Naive thymus-derived CD4-positive, alpha-beta T cell (primary cell): Measurements from ENCODE around the gene MRPL41. TPM values are rescaled to one million over a fixed set of nuclear protein-coding genes. Genes with fewer than 3 reads are reported as not detected.
A peak's percentile ranks its signal among the peaks of the same experiment; 100 is the strongest.
"Not testable (repeated sequence)": the region's sequence is repeated elsewhere in the genome, so short reads cannot be mapped to it uniquely, and the experiment has no call there.

Experiments used
- ATAC-seq: fragments of 150-1000 bp; cut with Tn5 transposase; 2 replicates; pipeline ENCODE4 v1.10.0; 2021; ENCODE audit warnings: mild to moderate bottlenecking, moderate library complexity
- CTCF ChIA-PET: fragments of 350-600 bp; sonication (Branson Sonifier 250); formaldehyde crosslinking; loops from one replicate; lab custom pipeline; 2021; ENCODE audit warnings: antibody characterized with exemption; lab: Charles Lee
- POLR2A ChIA-PET: fragments of 350-600 bp; sonication (Branson Sonifier 250); formaldehyde crosslinking; loops from one replicate; lab custom pipeline; 2021; ENCODE audit warnings: antibody characterized with exemption, inconsistent platforms; lab: Charles Lee
- DNase-seq, 9 donors: peaks; one replicate each; pipeline versions ENCODE4 v3.0.0 to v3.0.0-alpha.2; 2020 to 2022; ENCODE audit warnings: mixed read lengths in 1 of 9
- H3K27ac ChIP-seq: one replicate; pipeline ENCODE4 v1.7.0; 2013; ENCODE audit warnings: mild to moderate bottlenecking, low read depth, low read length, moderate library complexity
- H3K27me3 ChIP-seq, 2 donors: one replicate each; pipeline ENCODE4 v1.7.0; 2013; ENCODE audit warnings: low read length in 2 of 2, mild to moderate bottlenecking in 2 of 2, moderate library complexity in 2 of 2; ENCODE audit not compliant: control insufficient read depth in 2 of 2, insufficient read depth in 2 of 2
- H3K36me3 ChIP-seq, 3 experiments: 1 replicate in 2 of 3; 2 replicates in 1 of 3; pipeline ENCODE4 v1.7.0; 2013; ENCODE audit warnings: low read length in 3 of 3, mild to moderate bottlenecking in 3 of 3, moderate library complexity in 1 of 3; ENCODE audit not compliant: insufficient read depth in 3 of 3, control insufficient read depth in 2 of 3
- H3K4me1 ChIP-seq, 2 donors: one replicate each; pipeline ENCODE4 v1.7.0; 2013; ENCODE audit warnings: low read length in 2 of 2, mild to moderate bottlenecking in 2 of 2, moderate library complexity in 1 of 2; ENCODE audit not compliant: control insufficient read depth in 2 of 2, insufficient read depth in 2 of 2
- H3K4me3 ChIP-seq: 2 replicates; pipeline ENCODE4 v1.7.0; 2013; ENCODE audit warnings: mild to moderate bottlenecking, low read length
- H3K9me3 ChIP-seq, 3 experiments: 1 replicate in 2 of 3; 2 replicates in 1 of 3; pipeline ENCODE4 v1.7.0; 2013; ENCODE audit warnings: low read length in 3 of 3; ENCODE audit not compliant: control insufficient read depth in 2 of 3
- H3K27ac Mint-ChIP-seq, 9 donors: one replicate each; pipeline ENCODE4 v1.8.0; 2020 to 2022; ENCODE audit warnings: mixed read lengths in 9 of 9, mild to moderate bottlenecking in 8 of 9, moderate library complexity in 5 of 9, inconsistent platforms in 2 of 9
- H3K27me3 Mint-ChIP-seq, 5 donors: one replicate each; pipeline ENCODE4 v1.8.0; 2021 to 2022; ENCODE audit warnings: mixed read lengths in 5 of 5, mild to moderate bottlenecking in 1 of 5
- H3K36me3 Mint-ChIP-seq, 5 donors: one replicate each; pipeline ENCODE4 v1.8.0; 2020 to 2022; ENCODE audit warnings: mixed read lengths in 5 of 5, mild to moderate bottlenecking in 3 of 5, inconsistent platforms in 1 of 5
- H3K4me1 Mint-ChIP-seq, 7 donors: one replicate each; pipeline ENCODE4 v1.8.0; 2020 to 2022; ENCODE audit warnings: mixed read lengths in 7 of 7, mild to moderate bottlenecking in 3 of 7, inconsistent platforms in 1 of 7
- H3K4me3 Mint-ChIP-seq, 10 donors: one replicate each; pipeline ENCODE4 v1.8.0; 2020 to 2022; ENCODE audit warnings: mild to moderate bottlenecking in 10 of 10, mixed read lengths in 10 of 10, moderate library complexity in 6 of 10, inconsistent platforms in 2 of 10
- H3K9me3 Mint-ChIP-seq, 11 donors: one replicate each; pipeline ENCODE4 v1.8.0; 2020 to 2022; ENCODE audit warnings: mixed read lengths in 11 of 11, mild to moderate bottlenecking in 4 of 11, inconsistent platforms in 1 of 11, moderate library complexity in 1 of 11
- intact Hi-C, 2 donors: fragments of 100-400 bp; cut with micrococcal nuclease; formaldehyde crosslinking; loops; one replicate each; pipeline ENCODE4 v1.15.1; 2023
- polyA plus RNA-seq, 2 donors: library from polyadenylated mRNA; unstranded; fragments of 300-500 nt; fragmentation: Illumina TruSeq; gene quantifications; one replicate each; pipeline ENCODE4 v1.2.3, GENCODE V29; 2021
- total RNA-seq, 6 experiments: library from RNA in 5 of 6; stranded (reverse) in 5 of 6; gene quantifications; 1 replicate in 5 of 6; 2 replicates in 1 of 6; pipeline ENCODE4 v1.2.3 and lab custom pipeline; 2021 to 2026

MRPL41 gene
- total and polyA plus RNA-seq, 7 experiments from 2014 or later, result 36.3 to 102 (median 52.5) TPM

DNA sequence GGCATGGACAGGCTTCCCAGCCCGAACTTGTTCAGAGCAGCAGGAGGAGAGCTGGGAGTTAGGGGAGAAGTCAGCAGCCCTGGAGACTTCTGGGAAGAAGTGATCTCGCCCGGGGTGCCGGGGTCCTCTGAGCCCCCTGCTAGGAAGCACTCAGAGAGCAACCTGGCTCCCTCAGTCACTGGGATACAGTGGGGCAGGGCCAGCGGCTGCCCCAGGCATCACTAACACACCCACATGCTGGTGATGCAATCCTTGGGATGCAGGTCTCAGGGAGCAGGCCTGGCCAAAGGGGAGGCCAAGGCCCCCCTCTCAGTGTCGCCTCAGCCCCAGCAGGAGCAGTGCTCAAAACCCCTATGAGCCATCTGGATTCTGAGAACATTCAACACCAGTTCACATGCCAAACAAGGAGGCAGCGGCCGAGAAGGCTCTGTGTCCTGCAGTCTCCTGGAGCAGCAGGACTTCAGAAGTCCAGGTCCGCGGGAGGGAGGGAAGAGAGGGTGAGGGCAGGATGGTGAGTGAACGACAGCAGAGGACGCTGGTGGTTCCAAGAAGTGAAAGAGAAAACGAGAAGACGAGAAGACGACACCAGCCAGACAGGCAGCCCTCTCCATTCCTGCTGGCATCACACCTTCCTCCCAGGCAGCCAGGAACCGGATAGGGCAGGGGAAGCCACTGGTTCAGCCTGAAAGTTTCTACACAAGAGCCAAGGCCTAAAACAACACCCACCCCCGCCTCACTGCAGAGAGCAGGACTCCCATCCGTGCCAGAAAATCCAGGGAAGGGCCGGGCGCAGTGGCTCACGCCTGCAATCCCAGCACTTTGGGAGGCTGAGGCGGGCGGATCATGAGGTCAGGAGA is 3.8 kb upstream of the MRPL41 start:
- ChIA-PET CTCF (interaction anchor here (0.8 kb wide), 1 partner anchor 22 kb away, joined by 6 read pairs; no protein-coding TSS in a partner anchor), POLR2A (interaction anchor here (1.4 kb wide), 1 partner anchor 10 kb away, joined by 6 read pairs; no protein-coding TSS in a partner anchor)
- Histone ChIP-seq H3K36me3 (peaks cover 0 to under 1% (median 0%) of the 10 kb centered on the region in 3 experiments), H3K27me3 (no peaks in the 10 kb centered on the region), H3K4me3 (no peak overlapping the region), H3K9me3 (no peaks in the 10 kb centered on the region), H3K27ac (no peak overlapping the region), H3K4me1 (peaks cover 0 to 6% of the 10 kb centered on the region in 2 donors)
- no peak for ATAC-seq
- Mint-ChIP-seq H3K27ac (peak overlapping the region in 3 of 9 donors; percentile 51 to 81 (median 75)), H3K4me1 (peaks cover 11 to 24% (median 18%) of the 10 kb centered on the region in 7 donors), H3K4me3 (peak overlapping the region in 7 of 10 donors; percentile 18 to 96 (median 35)), H3K9me3 (peaks cover 0 to 1% (median 0%) of the 10 kb centered on the region in 11 donors), H3K27me3 (no peaks in the 10 kb centered on the region), H3K36me3 (peaks cover 0 to 5% (median 0%) of the 10 kb centered on the region in 5 donors)
- intact Hi-C loops, result no loop called here
- no peak for DNase-seq

DNA sequence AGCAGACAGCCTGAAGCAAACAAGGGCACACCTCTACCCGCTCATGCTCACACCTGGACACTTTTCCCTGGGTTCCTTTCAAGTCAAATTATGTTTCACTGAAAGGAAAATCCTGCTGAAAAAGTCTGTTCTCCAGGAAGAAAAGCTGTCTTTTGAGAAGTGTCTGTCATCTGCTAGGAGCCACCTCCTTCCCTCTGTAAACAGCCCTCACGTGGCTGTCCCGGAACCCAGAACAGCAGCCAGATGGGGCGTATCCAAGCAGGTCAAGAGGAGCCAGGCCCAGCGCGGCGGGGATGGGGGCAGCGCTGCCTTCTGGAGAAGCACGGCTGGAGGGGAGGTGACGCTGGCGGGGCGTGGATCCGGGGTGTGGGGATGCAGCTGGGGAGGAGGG is 1.5 kb upstream of the MRPL41 start, which contains the start of gene PNPLA7:
TSS of gene PNPLA7 (minus strand) at position 172 of the 391 bp plus-strand sequence. CDS start 205 bp downstream, outside the sequence.
- Histone ChIP-seq H3K4me1 (peaks cover 0 to 6% of the 10 kb centered on the region in 2 donors), H3K27ac (peak within 1 kb of the TSS; percentile 80), H3K4me3 (peak within 1 kb of the TSS; percentile 50), H3K27me3 (no peaks in the 10 kb centered on the region), H3K36me3 (peaks cover 0 to under 1% (median 0%) of the 10 kb centered on the region in 3 experiments), H3K9me3 (no peaks in the 10 kb centered on the region)
- Mint-ChIP-seq H3K4me3 (peak within 1 kb of the TSS; percentile 91 to 99 (median 95)), H3K9me3 (peaks cover 0 to 1% (median 0%) of the 10 kb centered on the region in 11 donors), H3K36me3 (peaks cover 0 to 3% (median 1%) of the 10 kb centered on the region in 5 donors), H3K27ac (peak within 1 kb of the TSS; percentile 81 to 94 (median 91)), H3K27me3 (no peaks in the 10 kb centered on the region), H3K4me1 (peaks cover 11 to 24% (median 17%) of the 10 kb centered on the region in 7 donors)
- POLR2A ChIA-PET, result interaction anchor here (0.6 to 2.1 kb wide), 5 partner anchors 14 to 290 kb away, joined by 3 to 4 read pairs (median 4); partner anchors contain the start of genes EXD3 and NOXA1
- ATAC-seq, result no peak
- intact Hi-C loops, result loop anchor here (2.0 to 10.0 kb wide), 6 partner anchors 88 to 1068 kb away; partner anchors contain the start of genes SEC16A (in 2 of the 2), EXD3 (in 1 of the 2), NOXA1 (in 1 of the 2) and NRARP (in 1 of the 2)
- DNase-seq, result peak in 8 of 9 donors; percentile 30 to 70 (median 46)
- CTCF ChIA-PET, result no interaction called here

DNA sequence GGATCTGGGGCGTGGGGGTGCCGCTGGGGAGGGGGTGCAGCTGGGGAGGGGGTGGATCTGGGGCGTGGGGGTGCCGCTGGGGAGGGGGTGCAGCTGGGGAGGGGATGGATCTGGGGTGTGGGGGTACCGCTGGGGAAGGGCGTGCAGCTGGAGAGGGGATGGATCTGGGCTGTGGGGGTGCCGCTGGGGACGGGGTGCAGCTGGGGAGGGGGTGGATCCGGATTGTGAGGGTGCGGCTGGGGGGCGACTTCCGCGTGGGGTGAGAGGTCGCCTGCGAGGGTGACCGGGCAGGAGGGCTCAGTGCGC is 768 bp upstream of the MRPL41 start:
- H3K36me3 ChIP-seq, H3K9me3 Mint-ChIP-seq, H3K27me3 Mint-ChIP-seq, H3K9me3 ChIP-seq, H3K27me3 ChIP-seq, H3K4me1 ChIP-seq, ATAC-seq, H3K36me3 Mint-ChIP-seq, CTCF ChIA-PET: not testable (repeated sequence)
- Mint-ChIP-seq H3K4me1 (peaks cover 11 to 24% (median 17%) of the 10 kb centered on the region in 7 donors), H3K27ac (peak overlapping the region in 2 of 9 donors; percentile 9 to 51), H3K4me3 (peak overlapping the region in 9 of 10 donors; percentile 36 to 96 (median 81))
- POLR2A ChIA-PET, result interaction anchor here (0.8 to 2.1 kb wide), 2 partner anchors 16 to 128 kb away, joined by 3 to 4 read pairs; partner anchors contain the start of genes EXD3 and NOXA1
- intact Hi-C loops, result loop anchor here (1.0 to 10.0 kb wide), 14 partner anchors 27 to 1069 kb away; partner anchors contain the start of genes ARRDC1 (in 2 of the 2), DPH7 (in 2 of the 2), EXD3 (in 2 of the 2) and NOXA1 (in 2 of the 2)
- Histone ChIP-seq H3K4me3 (peak overlapping the region; percentile 50), H3K27ac (peak overlapping the region; percentile 80)
- peak in 1 of 9 donors; percentile 43 for DNase-seq

DNA sequence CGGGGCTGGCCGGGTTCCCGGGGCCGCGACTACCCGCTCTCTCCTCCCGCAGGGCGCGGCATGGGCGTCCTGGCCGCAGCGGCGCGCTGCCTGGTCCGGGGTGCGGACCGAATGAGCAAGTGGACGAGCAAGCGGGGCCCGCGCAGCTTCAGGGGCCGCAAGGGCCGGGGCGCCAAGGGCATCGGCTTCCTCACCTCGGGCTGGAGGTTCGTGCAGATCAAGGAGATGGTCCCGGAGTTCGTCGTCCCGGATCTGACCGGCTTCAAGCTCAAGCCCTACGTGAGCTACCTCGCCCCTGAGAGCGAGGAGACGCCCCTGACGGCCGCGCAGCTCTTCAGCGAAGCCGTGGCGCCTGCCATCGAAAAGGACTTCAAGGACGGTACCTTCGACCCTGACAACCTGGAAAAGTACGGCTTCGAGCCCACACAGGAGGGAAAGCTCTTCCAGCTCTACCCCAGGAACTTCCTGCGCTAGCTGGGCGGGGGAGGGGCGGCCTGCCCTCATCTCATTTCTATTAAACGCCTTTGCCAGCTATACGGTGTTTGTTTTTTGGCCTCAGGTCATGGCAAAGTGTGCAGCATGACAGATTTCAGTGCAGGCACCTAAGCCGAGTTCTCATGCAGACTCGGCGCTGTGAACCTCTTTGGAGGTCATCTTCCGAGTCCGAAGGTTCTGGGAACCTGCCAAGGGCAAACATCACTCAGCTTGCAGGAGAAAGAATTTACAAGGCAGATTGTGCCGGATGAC is 516 bp downstream of the MRPL41 start:
- H3K4me1 Mint-ChIP-seq, result peaks cover 11 to 24% (median 17%) of the 10 kb centered on the region in 7 donors
- intact Hi-C loops, result loop anchor here in 1 of 2 donors (5.0 to 10.0 kb wide), 5 partner anchors 90 to 1070 kb away; partner anchors contain the start of genes EXD3, NOXA1, NRARP and SEC16A
- H3K27me3 ChIP-seq, result no peaks in the 10 kb centered on the region
- peak overlapping the region; percentile 77 for H3K4me3 ChIP-seq
- ATAC-seq, result peak; percentile 1
- H3K36me3 Mint-ChIP-seq, result peaks cover 0 to 13% (median 6%) of the 10 kb centered on the region in 5 donors
- CTCF ChIA-PET, result interaction anchor here (0.6 to 1.4 kb wide), 3 partner anchors 24 to 476 kb away, joined by 3 read pairs; no protein-coding TSS in a partner anchor
- peaks cover 0 to 15% (median 0%) of the 10 kb centered on the region in 3 experiments for H3K36me3 ChIP-seq
- no peaks in the 10 kb centered on the region for H3K27me3 Mint-ChIP-seq
- H3K4me1 ChIP-seq, result peaks cover 0 to 6% of the 10 kb centered on the region in 2 donors
- H3K27ac Mint-ChIP-seq, result peak overlapping the region; percentile 77 to 91 (median 83)
- peak overlapping the region; percentile 85 for H3K27ac ChIP-seq
- no peaks in the 10 kb centered on the region for H3K9me3 ChIP-seq
- DNase-seq, result peak in 5 of 9 donors; percentile 19 to 41 (median 25)
- H3K9me3 Mint-ChIP-seq, result peaks cover 0 to 1% (median 0%) of the 10 kb centered on the region in 11 donors
- H3K4me3 Mint-ChIP-seq, result peak overlapping the region; percentile 82 to 96 (median 88)
- POLR2A ChIA-PET, result interaction anchor here (0.6 to 2.1 kb wide), 13 partner anchors 11 to 311 kb away, joined by 3 to 6 read pairs (median 4); partner anchors contain the start of genes DPH7, EHMT1 and TUBB4B

DNA sequence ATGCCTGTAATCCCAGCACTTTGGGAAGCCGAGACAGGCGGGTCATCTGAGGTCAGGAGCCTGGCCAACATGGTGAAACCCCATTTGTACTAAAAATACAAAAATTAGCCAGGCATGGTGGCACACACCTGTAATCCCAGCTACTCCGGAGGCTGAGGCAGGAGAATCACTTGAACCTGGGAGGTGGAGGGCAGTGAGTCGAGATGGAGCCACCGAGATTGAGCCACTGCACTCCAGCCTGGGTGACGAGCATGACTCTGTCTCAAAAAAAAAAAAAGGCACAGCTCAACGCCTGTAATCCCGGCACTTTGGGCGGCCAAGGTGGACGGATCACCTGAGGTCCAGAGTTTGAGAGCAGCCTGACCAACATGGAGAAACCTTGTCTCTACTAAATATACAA is 2.0 kb downstream of the MRPL41 start:
- Mint-ChIP-seq H3K27ac (peak overlapping the region in 1 of 9 donors; percentile 85), H3K4me1 (peaks cover 11 to 20% (median 17%) of the 10 kb centered on the region in 7 donors), H3K36me3 (peaks cover 0 to 17% (median 6%) of the 10 kb centered on the region in 5 donors), H3K4me3 (peak overlapping the region in 2 of 10 donors; percentile 6 to 22)
- not testable (repeated sequence) for H3K4me3 ChIP-seq, H3K27me3 ChIP-seq, H3K9me3 Mint-ChIP-seq, H3K9me3 ChIP-seq, H3K27me3 Mint-ChIP-seq, ATAC-seq, H3K27ac ChIP-seq, DNase-seq, H3K4me1 ChIP-seq
- intact Hi-C loops, result loop anchor here in 1 of 2 donors (5.0 to 10.0 kb wide), 5 partner anchors 91 to 1071 kb away; partner anchors contain the start of genes EXD3, NOXA1, NRARP and SEC16A
- CTCF ChIA-PET, result interaction anchor here (0.7 kb wide), 1 partner anchor 110 kb away, joined by 3 read pairs; no protein-coding TSS in a partner anchor
- POLR2A ChIA-PET, result interaction anchor here (1.4 kb wide), 1 partner anchor 19 kb away, joined by 3 read pairs; no protein-coding TSS in a partner anchor
- peaks cover 0 to 21% (median 0%) of the 10 kb centered on the region in 3 experiments for H3K36me3 ChIP-seq
